GM23248 (cell line): ENCODE results near the gene TIMM50.

Source experiments
- EZH2 ChIP-seq: fragments of 200-600 bp; sonication (generic); IDR thresholded peaks from 2 replicates; pipeline ENCODE4 v1.6.1; 2018; ENCODE audit warnings: antibody characterized with exemption, mild to moderate bottlenecking; ENCODE audit not compliant: insufficient read depth, poor library complexity, severe bottlenecking
- EZH2phosphoT487 ChIP-seq: fragments of 200-600 bp; sonication (generic); IDR thresholded peaks from 2 replicates; pipeline ENCODE4 v1.6.1; 2018; ENCODE audit warnings: antibody characterized with exemption, moderate library complexity, mild to moderate bottlenecking, low read depth; ENCODE audit not compliant: insufficient read depth

GRCh38 chr19:39475748-39476147, 4.9 kb upstream of the TIMM50 start:
- TF ChIP-seq EZH2 (no peak), EZH2phosphoT487 (no peak)
